Astrocyte of the spinal cord (primary cell): ENCODE data around the gene LTBP2.

ENCODE experiments used
- DNase-seq: peaks from one replicate; pipeline ENCODE4 v3.0.0; 2011; ENCODE audit warnings: low read depth, low spot score
- H3K4me3 ChIP-seq: 2 replicates; pipeline ENCODE4 v1.5.1; 2011; ENCODE audit warnings: low read depth, mild to moderate bottlenecking, low read length, moderate library complexity
- in situ Hi-C: cut with HindIII; loops from 2 replicates; pipeline ENCODE4 v1.10.0; 2017; ENCODE audit warnings: low sequenced_read_pairs
- TF ChIP-seq, protein P1 (sequence below): IDR thresholded peaks from 2 replicates; pipeline ENCODE4 v1.5.1; 2012; ENCODE audit warnings: low read depth, mild to moderate bottlenecking, low read length, inconsistent platforms

The LTBP2 gene

DNA sequence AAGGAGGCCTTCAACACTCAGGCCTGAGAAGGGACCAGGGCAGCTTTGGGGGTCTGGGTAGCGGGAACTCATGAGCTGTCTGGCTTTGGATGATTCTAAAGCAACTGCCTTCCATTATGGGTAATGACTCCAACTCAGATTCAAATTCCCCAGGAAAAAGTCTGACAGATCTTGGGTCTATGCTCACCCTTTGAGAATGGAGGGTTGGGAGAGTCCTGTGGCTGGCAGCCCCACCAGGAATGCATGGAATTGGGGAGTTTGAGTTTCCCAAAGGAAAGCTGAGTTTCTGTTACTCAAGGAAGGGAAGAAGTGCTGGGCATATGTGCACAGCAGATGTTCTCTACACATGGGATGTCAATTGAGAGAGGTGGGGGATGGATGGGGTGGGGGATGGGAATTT lies 22.4 kb upstream of the LTBP2 start:
- no peak for DNase-seq
- H3K4me3 ChIP-seq, result no peak overlapping the region
- TF ChIP-seq, protein P1, sequence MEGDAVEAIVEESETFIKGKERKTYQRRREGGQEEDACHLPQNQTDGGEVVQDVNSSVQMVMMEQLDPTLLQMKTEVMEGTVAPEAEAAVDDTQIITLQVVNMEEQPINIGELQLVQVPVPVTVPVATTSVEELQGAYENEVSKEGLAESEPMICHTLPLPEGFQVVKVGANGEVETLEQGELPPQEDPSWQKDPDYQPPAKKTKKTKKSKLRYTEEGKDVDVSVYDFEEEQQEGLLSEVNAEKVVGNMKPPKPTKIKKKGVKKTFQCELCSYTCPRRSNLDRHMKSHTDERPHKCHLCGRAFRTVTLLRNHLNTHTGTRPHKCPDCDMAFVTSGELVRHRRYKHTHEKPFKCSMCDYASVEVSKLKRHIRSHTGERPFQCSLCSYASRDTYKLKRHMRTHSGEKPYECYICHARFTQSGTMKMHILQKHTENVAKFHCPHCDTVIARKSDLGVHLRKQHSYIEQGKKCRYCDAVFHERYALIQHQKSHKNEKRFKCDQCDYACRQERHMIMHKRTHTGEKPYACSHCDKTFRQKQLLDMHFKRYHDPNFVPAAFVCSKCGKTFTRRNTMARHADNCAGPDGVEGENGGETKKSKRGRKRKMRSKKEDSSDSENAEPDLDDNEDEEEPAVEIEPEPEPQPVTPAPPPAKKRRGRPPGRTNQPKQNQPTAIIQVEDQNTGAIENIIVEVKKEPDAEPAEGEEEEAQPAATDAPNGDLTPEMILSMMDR, result no peak
- in situ Hi-C loops, result no loop called here

DNA sequence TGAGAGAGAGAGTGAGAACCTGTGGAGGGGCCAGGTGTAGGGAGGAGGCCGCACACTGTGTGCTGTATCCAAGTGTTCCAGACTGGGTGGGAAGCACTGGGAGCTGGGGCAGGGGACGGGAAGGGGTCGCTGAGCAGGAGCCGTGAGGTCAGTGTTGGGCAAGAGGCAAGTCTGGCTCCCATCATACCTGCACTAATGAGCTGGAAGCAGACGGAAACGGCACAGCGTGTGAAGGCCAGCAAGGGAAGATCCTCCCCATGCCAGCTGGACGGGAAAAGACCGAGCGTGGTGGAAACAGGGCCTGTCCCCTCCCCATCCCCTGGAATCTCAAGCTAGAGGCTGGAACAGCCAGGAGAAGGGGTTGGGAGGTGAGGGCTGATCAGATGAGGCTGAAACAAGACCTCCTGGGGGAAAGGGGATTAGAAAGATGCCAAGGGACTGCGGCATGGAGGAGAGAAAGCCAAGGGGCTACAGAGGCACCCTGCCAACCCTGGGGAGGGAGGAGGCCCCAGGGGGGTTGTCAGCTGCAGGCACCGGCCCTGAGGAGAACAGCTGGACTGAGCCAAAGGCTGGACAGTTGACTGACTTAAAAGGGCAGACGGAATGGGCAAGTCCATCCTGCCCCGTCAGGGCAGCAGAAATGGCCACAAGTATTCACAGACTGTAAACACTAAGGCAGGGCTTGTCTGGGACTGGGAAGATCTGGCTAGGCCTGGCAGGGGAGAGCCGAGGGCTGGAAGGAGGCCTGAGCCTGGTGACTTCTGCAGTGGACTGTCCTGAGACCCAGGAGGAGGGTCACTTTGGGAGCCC lies 19.0 kb upstream of the LTBP2 start:
- no peak for DNase-seq
- in situ Hi-C loops, result no loop called here
- no peak overlapping the region for H3K4me3 ChIP-seq
- TF ChIP-seq, protein P1, result no peak

DNA sequence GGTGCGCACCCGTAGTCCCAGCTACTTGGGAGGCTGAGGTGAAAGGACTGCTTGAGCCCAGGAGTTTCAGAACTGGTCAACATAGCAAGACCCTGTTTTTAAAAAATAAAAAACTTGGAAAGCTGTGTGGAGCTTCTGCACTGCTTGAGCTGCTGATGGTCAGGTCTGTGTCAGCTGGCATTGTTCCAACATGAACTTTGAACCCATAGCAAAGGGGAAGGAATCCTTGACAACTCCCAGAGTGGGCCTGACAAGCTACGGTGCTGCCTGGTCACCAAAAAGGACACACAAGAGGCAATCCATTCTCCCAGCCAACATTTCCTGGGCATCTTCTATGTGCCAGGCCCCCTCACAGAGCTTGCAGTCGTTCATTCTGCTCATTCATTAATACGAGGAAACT lies 16.4 kb upstream of the LTBP2 start:
- H3K4me3 ChIP-seq, result no peak overlapping the region
- TF ChIP-seq, protein P1, result no peak
- in situ Hi-C loops, result no loop called here
- DNase-seq, result no peak

DNA sequence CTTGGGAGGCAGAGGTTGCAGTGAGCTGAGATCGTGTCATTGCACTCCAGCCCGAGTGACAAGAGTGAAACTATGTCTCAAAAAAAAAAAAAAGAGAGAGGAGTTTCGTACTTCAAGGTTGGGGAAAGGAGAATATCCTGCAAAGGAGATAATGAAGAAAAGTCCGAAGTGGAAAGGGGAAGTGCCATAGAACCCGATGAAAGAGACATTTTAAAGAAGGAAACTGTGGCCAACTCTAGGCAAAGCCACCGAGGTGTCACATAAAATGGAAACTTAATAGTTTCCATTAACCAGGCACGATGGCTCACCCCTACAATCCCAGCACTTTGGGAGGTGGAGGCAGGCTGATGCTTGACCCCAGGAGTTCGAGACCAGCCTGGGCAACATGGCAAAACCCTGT lies 15.0 kb upstream of the LTBP2 start:
- no peak for DNase-seq
- TF ChIP-seq, protein P1, result no peak
- in situ Hi-C loops, result no loop called here
- H3K4me3 ChIP-seq, result no peak overlapping the region

DNA sequence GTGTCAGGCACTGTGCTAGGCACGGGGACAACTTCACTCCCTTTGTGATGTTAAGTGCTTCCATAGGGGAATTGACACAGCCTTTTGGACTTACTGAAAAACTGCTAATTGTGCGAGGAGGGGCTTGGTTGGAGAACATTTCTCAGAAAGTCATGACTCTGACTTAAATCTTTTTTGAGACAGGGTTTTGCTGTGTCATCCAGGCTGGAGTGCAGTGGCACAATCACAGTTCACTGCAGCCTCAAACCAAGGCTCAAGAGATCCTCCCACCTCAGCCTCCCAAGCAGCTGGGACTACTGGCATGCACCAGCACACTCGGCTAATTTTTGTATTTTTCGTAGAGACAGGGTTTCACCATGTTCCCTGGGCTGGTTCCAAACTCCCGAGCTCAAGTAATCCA lies 10.2 kb upstream of the LTBP2 start:
- in situ Hi-C loops, result no loop called here
- TF ChIP-seq, protein P1, result no peak
- no peak overlapping the region for H3K4me3 ChIP-seq
- no peak for DNase-seq

DNA sequence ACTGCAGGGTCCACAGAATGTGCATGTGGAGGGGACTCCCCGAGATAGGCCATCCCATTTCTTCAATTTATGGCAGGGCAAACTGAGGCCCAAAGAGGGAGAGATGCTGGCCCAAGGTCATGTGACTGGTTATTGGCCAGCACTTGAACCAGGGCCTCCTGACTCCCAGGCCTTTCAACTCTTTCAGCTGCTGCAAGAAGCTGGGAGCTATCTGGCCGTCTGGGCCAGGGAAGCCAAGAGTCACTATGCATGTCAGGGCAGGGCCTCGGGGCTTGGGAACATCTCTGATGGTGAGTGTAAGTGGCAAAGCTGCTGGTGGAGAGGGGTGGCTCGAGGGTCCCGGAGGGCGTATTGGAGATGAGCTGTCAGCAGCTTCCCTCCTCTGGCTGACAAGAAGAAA lies 9.5 kb upstream of the LTBP2 start:
- in situ Hi-C loops, result no loop called here
- no peak for DNase-seq
- no peak overlapping the region for H3K4me3 ChIP-seq
- TF ChIP-seq, protein P1, result no peak
